Keratinocyte (primary cell): Measurements from ENCODE around the gene ABL2. TPM values are rescaled to one million over a fixed set of nuclear protein-coding genes. Genes with fewer than 3 reads are reported as not detected.

Experiments used
- DNase-seq: peaks from one replicate; pipeline ENCODE4 v3.0.0-alpha.2; 2011; ENCODE audit warnings: low read depth, missing footprints, low spot score
- FAIRE-seq: peaks from 2 replicates; lab custom pipeline; 2011; peaks lifted over from hg19 to GRCh38; lab: Jason Lieb, UNC
- H2AFZ ChIP-seq: 2 replicates; pipeline ENCODE4 v1.6.0; 2012; ENCODE audit warnings: low read length, control low read depth, inconsistent platforms; ENCODE audit not compliant: control insufficient read depth
- H3K27ac ChIP-seq: 2 replicates; pipeline ENCODE4 v1.5.1; 2011; ENCODE audit warnings: low read length; ENCODE audit not compliant: control insufficient read depth, insufficient read depth
- H3K27me3 ChIP-seq: 3 replicates; pipeline ENCODE4 v1.6.0; 2011; ENCODE audit warnings: low read length; ENCODE audit not compliant: control insufficient read depth, insufficient read depth; ENCODE audit errors: extremely low read depth
- H3K36me3 ChIP-seq, 2 experiments: 2 replicates in 1 of 2; 3 replicates in 1 of 2; pipeline ENCODE4 v1.5.1; 2011; ENCODE audit warnings: low read length in 2 of 2, mild to moderate bottlenecking in 1 of 2; ENCODE audit not compliant: control insufficient read depth in 2 of 2, insufficient read depth in 2 of 2; ENCODE audit errors: extremely low read depth in 1 of 2
- H3K4me1 ChIP-seq: 3 replicates; pipeline ENCODE4 v1.5.1; 2011; ENCODE audit warnings: low read length; ENCODE audit not compliant: control insufficient read depth, insufficient read depth; ENCODE audit errors: extremely low read depth
- H3K4me2 ChIP-seq: 3 replicates; pipeline ENCODE4 v1.6.0; 2011; ENCODE audit warnings: low read depth, low read length; ENCODE audit not compliant: control insufficient read depth, insufficient read depth; ENCODE audit errors: extremely low read depth
- H3K4me3 ChIP-seq, 3 experiments: fragments of 200-600 bp in 1 of 3; sonication (generic) in 1 of 3; 2 replicates in 2 of 3; 3 replicates in 1 of 3; pipeline ENCODE4 v1.5.1; 2011 to 2016; ENCODE audit warnings: low read length in 3 of 3, mild to moderate bottlenecking in 3 of 3, control low read depth in 2 of 3, inconsistent platforms in 1 of 3, low read depth in 1 of 3, mixed read lengths in 1 of 3, mixed run types in 1 of 3, moderate library complexity in 1 of 3; ENCODE audit not compliant: control insufficient read depth in 2 of 3, insufficient read depth in 2 of 3; ENCODE audit errors: extremely low read depth in 1 of 3
- H3K79me2 ChIP-seq: 2 replicates; pipeline ENCODE4 v1.6.0; 2012; ENCODE audit warnings: low read length; ENCODE audit not compliant: control insufficient read depth, insufficient read depth
- H3K9ac ChIP-seq: 3 replicates; pipeline ENCODE4 v1.6.0; 2011; ENCODE audit warnings: low read length; ENCODE audit not compliant: control insufficient read depth, insufficient read depth; ENCODE audit errors: extremely low read depth
- H3K9me1 ChIP-seq: 3 replicates; pipeline ENCODE4 v1.6.0; 2011; ENCODE audit warnings: low read length; ENCODE audit not compliant: control insufficient read depth, insufficient read depth; ENCODE audit errors: extremely low read depth
- H3K9me3 ChIP-seq: 2 replicates; pipeline ENCODE4 v1.5.1; 2012; ENCODE audit warnings: low read depth, low read length; ENCODE audit not compliant: control insufficient read depth
- H4K20me1 ChIP-seq: 3 replicates; pipeline ENCODE4 v1.6.0; 2011; ENCODE audit warnings: low read length; ENCODE audit not compliant: control insufficient read depth, insufficient read depth; ENCODE audit errors: extremely low read depth
- EZH2 ChIP-seq: IDR thresholded peaks from one replicate; pipeline ENCODE4 v1.6.1; 2012; ENCODE audit warnings: inconsistent platforms, mild to moderate bottlenecking, low read length, moderate library complexity
- dilution Hi-C: fragments of 300-500 bp; cut with MboI; formaldehyde crosslinking; loops from one replicate; pipeline ENCODE4 v1.7.0; 2020; ENCODE audit warnings: low sequenced_read_pairs; ENCODE audit not compliant: extremely low pct_ligation_motif_present
- polyA plus RNA-seq, 5 experiments: library from polyadenylated mRNA; depleted of rRNA in 3 of 5; stranded (reverse) in 3 of 5; stranded (forward) in 1 of 5; unstranded in 1 of 5; fragments of >200 nt; gene quantifications; 1 replicate in 1 of 5; 2 replicates in 3 of 5; 3 replicates in 1 of 5; pipeline versions ENCODE4 v1.2.1 to v1.2.3, GENCODE V29; 2011 to 2012; ENCODE audit warnings: missing spikeins in 2 of 5, low read depth in 1 of 5, low replicate concordance in 1 of 5
- TF ChIP-seq, protein P1 (sequence below), 3 experiments: IDR thresholded peaks in 1 of 3; conservative IDR thresholded peaks in 1 of 3; optimal IDR thresholded peaks in 1 of 3; 2 replicates in 2 of 3; 3 replicates in 1 of 3; pipeline versions ENCODE3 to v1.5.1; 2011; ENCODE audit warnings: low read length in 3 of 3, mild to moderate bottlenecking in 3 of 3, moderate library complexity in 2 of 3, control low read depth in 1 of 3, inconsistent platforms in 1 of 3; ENCODE audit not compliant: insufficient read depth in 2 of 3; ENCODE audit errors: extremely low read depth in 1 of 3

ABL2 gene
- polyA plus RNA-seq, 1 donor (not counting 4 experiments of a cell fraction or from before 2014, with no cell fraction given): 37.6 TPM

DNA sequence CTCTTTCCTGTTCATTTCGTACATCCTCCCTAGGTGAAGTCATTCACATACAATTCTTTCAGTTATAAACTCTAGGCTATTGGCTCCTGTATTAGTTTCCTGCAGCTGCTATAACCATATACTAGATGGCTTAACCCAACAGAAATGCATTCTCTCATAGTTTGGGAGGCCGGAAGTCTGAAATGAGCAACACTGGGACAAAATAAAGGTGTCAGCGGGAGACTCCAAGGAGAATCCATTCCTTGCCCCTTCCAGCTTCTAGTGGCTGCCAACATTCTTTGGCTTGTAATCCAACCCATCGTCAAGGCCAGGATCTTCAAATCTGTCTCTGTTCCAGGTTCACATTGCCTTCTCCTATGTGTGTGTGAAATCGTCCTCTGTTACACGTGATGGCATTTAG, 76.3 kb downstream of the ABL2 start:
- dilution Hi-C loops: no loop called here
- peaks cover 2% of the 10 kb centered on the region for H3K4me1 ChIP-seq
- no peaks in the 10 kb centered on the region for H3K27me3 ChIP-seq
- H3K9me1 ChIP-seq: no peaks in the 10 kb centered on the region
- H2AFZ ChIP-seq: no peak overlapping the region
- no peaks in the 10 kb centered on the region for H3K36me3 ChIP-seq
- no peak overlapping the region for H3K4me3 ChIP-seq
- DNase-seq: no peak
- no peaks in the 10 kb centered on the region for H4K20me1 ChIP-seq
- no peak for FAIRE-seq
- H3K4me2 ChIP-seq: no peak overlapping the region
- H3K27ac ChIP-seq: no peak overlapping the region
- peaks cover 25% of the 10 kb centered on the region for H3K79me2 ChIP-seq
- no peak for TF ChIP-seq EZH2
- TF ChIP-seq, protein P1, sequence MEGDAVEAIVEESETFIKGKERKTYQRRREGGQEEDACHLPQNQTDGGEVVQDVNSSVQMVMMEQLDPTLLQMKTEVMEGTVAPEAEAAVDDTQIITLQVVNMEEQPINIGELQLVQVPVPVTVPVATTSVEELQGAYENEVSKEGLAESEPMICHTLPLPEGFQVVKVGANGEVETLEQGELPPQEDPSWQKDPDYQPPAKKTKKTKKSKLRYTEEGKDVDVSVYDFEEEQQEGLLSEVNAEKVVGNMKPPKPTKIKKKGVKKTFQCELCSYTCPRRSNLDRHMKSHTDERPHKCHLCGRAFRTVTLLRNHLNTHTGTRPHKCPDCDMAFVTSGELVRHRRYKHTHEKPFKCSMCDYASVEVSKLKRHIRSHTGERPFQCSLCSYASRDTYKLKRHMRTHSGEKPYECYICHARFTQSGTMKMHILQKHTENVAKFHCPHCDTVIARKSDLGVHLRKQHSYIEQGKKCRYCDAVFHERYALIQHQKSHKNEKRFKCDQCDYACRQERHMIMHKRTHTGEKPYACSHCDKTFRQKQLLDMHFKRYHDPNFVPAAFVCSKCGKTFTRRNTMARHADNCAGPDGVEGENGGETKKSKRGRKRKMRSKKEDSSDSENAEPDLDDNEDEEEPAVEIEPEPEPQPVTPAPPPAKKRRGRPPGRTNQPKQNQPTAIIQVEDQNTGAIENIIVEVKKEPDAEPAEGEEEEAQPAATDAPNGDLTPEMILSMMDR (optimal IDR thresholded peaks at IDR 0.05 in 1 of 3, IDR thresholded peaks at IDR 0.05 in 1 of 3, conservative IDR thresholded peaks at IDR 0.05 in 1 of 3; ENCODE audit: extremely low read depth in 1 of 3, insufficient read depth in 2 of 3, low read length in 3 of 3): no peak
- no peaks in the 10 kb centered on the region for H3K9me3 ChIP-seq
- H3K9ac ChIP-seq: no peak overlapping the region

DNA sequence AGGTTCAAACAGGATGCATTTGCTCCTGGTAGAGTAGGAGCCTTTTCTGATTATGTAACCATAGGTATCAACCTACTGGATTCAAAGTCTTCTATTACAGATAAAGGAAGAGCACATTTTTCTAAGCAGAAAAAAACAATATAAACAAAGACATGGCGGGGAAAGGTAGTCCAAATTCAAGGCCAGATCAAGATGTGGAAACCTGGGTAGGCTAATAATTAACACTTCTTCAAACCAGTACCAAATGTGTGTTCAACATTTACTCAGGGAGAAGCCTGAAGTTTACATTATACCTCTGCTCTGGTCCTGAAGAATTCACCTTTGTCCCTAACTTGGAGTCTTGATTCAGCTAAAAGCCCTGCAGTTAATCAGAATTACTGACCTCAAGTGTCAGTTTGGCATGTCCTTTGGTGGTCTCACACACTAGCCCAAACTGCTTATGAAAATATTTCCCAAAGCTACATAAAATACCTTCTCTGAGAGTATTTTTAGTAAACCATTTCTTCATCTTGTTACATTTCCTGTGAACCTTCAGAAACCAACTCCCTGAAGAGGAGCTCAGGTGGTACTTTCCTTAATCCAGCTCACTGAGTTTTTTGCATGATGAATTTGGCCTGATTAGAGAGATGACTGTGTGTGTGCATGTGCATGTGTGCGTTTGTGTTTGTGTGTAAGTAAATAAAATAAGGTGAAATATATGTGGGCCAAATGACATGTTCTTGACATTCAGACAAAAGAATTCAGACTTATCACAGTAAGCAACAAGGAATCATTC, 77.4 kb downstream of the ABL2 start:
- FAIRE-seq: no peak
- Histone ChIP-seq H3K9me1 (no peaks in the 10 kb centered on the region), H3K4me3 (no peak overlapping the region), H4K20me1 (no peaks in the 10 kb centered on the region), H3K36me3 (peaks cover 0 to 2% of the 10 kb centered on the region in 2 experiments), H3K9me3 (no peaks in the 10 kb centered on the region), H3K27ac (no peak overlapping the region), H3K79me2 (peaks cover 23% of the 10 kb centered on the region), H3K27me3 (no peaks in the 10 kb centered on the region), H3K9ac (no peak overlapping the region), H3K4me1 (peaks cover 2% of the 10 kb centered on the region), H2AFZ (no peak overlapping the region), H3K4me2 (no peak overlapping the region)
- dilution Hi-C loops: no loop called here
- DNase-seq: no peak
- TF ChIP-seq, protein P1 (optimal IDR thresholded peaks at IDR 0.05 in 1 of 3, IDR thresholded peaks at IDR 0.05 in 1 of 3, conservative IDR thresholded peaks at IDR 0.05 in 1 of 3; ENCODE audit: extremely low read depth in 1 of 3, insufficient read depth in 2 of 3, low read length in 3 of 3): no peak
- TF ChIP-seq EZH2: no peak
